Stimulated activated CD4-positive, alpha-beta T cell treated with anti-CD3 and anti-CD28 coated beads, Interleukin-15, amount 100 ng/mL, for 24 hours (primary cell): Measurements from ENCODE around the gene AKAP13.
A peak's percentile ranks its signal among the peaks of the same experiment; 100 is the strongest.
"Not testable (repeated sequence)": the region's sequence is repeated elsewhere in the genome, so short reads cannot be mapped to it uniquely, and the experiment has no call there.

Source experiments
- DNase-seq: peaks from one replicate; pipeline ENCODE4 v3.0.0-alpha.2; 2020

AKAP13 gene

DNA sequence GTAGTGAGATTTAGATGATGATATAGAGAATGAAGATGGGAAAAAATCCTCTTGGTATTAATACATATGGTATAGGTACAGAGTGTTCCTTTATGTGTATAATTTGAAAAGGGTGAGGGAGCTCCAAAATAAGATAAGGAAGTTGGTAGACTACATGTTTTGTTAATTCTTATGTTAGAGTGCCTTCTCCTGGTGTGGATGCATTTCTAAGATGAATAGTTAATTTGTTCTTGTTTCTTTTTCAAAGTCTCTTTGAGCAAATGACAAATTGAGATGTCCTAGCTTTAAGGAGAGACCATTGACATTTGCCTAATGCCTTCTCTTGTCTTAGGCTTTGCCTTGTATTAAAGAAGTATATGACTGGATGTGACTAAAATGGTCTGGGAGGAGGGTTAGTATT lies 34.1 kb downstream of the AKAP13 start:
- DNase-seq = no peak

- DNase-seq = no peak
These were observed 34.6 kb downstream of the AKAP13 start for GRCh38 chr15:85414991-85415390.

DNA sequence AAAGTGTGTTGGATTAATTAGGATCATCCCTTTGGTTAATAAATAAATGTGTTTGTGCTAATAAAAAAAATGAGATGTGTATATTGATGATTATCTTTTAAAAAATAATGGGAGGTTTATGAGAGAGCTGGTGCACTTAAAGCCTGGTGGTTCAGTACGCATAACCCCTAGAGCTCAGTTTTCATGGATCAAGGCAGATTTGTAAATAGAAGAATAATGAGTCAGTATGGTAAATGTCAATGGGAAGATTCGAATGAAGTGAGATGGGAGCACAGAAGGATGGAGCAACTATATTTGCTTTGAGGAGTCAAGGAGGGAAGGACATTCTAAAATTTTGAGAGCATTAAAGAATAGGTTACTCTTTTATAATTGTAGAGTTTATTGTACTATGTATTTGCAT lies 35.4 kb downstream of the AKAP13 start:
- DNase-seq = no peak

DNA sequence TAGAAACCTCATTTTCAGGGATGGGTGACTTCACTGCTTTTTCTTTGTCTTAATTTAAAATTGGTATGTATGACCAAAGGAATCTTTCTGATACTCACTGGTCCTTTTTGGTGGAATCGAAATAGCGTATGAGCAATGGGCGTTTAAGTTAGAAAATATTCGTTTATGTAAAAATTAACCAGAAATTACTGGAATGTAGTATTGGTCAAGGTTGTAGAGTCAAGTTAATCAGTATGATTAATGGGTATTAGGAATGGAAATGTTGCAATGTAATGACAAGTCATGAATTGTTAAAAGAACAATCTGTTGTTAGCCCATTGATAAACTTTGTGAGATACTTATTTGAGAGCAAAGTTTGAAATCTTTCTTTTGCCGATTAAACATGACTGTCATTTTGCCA lies 36.9 kb downstream of the AKAP13 start:
- no peak for DNase-seq

- no peak for DNase-seq
These were observed 38.8 kb downstream of the AKAP13 start for GRCh38 chr15:85419161-85419560.

DNA sequence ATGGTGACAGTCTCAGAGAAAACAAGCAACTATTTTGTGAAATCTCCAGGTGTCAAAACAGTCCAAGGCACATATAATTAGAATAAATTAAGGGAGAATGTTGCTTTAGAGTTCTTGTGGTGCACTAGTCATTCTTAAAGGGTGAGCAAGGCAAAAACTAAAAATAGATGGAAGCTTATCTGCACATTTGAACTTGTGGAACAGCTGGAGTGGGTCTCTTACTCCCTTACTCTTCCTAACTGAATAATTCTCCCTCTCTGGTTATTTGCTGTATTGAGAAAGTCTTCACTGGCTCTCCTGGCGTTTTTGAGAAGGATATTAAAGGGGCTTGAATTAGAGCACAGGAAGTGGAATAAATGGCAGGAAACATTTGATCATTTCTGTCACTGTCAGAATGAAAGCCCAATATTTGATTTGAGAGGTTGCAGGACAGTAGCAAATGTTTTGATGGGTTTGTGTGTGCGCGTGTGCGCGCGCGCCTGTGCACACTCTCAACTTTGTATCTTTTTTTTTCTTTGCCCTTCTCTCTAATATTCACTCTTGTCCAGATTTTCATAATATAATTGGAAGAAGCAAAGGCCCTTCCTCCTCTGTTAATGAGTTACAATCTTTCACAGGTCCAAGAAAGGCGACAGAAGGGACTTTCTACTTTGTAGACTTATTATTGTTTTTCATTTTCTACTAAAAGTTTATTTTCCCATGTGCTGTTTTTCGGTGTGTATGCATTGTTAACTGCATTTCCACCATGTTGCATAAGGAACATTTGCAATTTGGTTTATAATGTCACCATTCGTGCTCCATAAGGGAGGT lies 40.9 kb downstream of the AKAP13 start:
- no peak for DNase-seq

DNA sequence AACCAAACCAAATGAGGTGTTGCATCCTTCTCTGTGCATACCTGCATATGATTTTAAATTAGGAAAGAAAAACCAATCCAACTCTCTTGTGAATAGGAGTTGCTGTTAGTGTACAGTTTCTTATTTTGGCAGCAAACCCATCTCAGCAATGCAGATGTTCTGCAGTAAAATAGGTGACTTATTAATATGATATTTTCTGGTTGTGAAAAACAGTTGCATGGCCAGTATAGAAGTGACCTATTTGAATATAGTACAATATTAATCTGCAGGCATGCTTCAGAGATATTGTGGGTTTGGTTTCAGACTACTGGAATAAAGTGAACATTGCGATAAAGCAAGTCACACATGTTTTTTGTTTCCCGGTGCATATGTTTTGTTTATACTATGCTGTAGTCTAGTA lies 42.2 kb downstream of the AKAP13 start:
- no peak for DNase-seq

GRCh38 chr15:85423256-85423655 lies 42.9 kb downstream of the AKAP13 start:
- DNase-seq = no peak

DNA sequence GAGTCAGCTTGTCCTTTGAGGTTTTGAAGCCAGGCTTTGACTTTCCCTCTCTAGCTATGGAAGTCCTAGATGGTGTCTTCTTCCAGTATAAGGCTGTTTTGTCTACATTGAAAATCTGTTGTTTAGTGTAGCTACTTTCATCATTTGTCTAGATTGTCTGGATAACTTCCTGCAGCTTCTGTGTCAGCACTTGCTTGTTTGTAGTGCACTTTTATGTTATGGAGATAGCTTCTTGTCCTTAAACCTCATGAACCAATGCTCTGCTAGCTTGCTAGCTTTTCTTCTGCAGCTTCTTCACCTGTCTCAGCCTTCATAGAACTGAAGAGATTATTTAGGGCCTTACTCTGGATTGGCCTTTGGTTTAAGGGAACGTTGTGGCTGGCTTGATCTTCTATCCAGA lies 43.8 kb downstream of the AKAP13 start:
- DNase-seq = no peak

GRCh38 chr15:85426481-85426880 lies 46.1 kb downstream of the AKAP13 start:
- no peak for DNase-seq

- DNase-seq = no peak
These were observed 47.1 kb downstream of the AKAP13 start for GRCh38 chr15:85427286-85428028.

GRCh38 chr15:85429522-85429921 lies 49.1 kb downstream of the AKAP13 start:
- no peak for DNase-seq

- peak; percentile 42 for DNase-seq
These were observed 50.2 kb downstream of the AKAP13 start for GRCh38 chr15:85430406-85431204.

DNA sequence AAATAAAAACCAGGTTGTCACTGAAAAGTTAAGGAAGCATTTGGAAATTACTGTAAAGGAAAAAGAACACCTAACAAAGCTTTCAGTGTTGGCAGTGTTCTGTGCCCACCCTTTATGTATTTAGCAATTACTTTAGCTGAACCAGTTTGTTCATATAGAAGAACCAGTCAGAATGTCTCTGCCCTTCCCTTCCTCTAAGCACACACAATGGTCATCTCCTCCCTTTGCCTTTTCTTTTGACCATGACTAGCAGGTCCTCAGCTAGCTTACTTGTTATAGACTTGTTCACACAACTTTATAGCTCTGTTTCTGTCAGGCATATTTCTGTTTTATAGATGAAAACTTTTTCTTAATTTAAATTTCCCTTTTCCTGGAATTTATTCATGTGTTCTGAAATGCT lies 59.6 kb downstream of the AKAP13 start:
- no peak for DNase-seq

DNA sequence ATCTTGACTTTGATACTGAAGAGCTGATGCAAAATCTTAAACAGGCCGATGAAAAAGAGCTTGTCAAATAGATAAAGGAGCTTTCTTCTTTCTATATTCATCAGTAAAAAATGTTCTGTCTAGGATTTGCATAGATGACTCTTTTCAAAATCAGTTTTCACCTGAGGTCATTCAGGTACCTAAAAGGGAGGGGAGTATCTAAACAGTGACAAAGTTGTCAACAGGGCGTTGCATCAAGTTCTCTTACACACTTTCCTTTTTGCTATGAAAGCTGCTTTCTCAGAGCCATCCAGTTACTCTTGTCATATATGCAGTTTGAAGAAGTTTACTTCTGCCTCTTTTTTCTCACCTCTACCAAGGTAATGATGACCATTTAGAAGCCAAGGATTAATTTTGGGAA lies 60.0 kb downstream of the AKAP13 start:
- DNase-seq = no peak

GRCh38 chr15:85441854-85442253 lies 61.5 kb downstream of the AKAP13 start:
- not testable (repeated sequence) for DNase-seq

GRCh38 chr15:85443046-85443445 lies 62.6 kb downstream of the AKAP13 start:
- no peak for DNase-seq

GRCh38 chr15:85443593-85444087 lies 63.2 kb downstream of the AKAP13 start:
- DNase-seq = peak; percentile 44

GRCh38 chr15:85444122-85444745 lies 63.8 kb downstream of the AKAP13 start:
- no peak for DNase-seq

DNA sequence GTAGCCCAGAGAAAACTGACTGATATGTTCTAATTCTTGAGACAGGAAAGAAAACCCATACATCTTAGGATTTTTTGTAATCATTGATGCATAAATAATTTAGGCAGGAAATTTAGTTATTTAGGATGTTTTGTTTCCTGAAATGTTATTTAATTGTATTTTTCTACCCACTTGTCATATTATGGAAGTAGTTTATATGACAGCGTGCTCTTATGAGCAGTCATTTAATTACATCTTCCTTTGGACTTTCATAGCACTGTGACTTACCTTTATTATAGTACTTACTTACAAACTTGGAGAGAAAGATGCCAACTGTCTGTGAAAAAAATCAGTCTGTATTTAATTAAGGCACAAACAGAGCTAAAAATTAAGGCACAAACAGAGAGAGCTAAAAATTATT lies 65.0 kb downstream of the AKAP13 start:
- DNase-seq = no peak

DNA sequence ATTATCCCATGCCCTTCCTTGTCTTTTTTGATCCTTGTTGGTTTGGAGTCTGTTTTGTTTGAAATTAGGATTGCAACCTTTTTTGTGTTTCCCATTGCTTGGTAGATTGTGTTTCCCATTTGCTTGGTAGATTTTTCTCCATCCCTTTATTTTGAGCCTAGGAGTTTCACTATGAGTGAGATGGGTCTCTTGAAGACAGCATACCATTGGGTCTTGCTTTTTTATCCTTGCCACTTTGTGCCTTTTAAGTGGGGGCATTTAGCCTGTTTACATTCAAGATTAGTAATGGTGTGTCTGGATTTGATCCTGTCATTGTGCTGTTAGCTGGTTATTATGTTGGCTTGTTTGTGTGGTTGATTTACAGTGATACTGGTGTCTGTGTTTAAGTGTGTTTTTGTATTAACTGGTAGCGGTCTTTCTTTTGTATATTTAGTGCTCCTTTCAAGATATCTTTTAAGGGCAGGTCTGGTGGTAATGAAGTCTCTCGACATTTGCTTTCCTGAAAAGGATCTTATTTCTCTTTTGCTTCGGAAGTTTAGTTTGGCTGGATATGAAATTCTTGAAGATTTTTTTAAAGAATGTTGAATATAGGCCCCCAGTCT lies 70.8 kb downstream of the AKAP13 start:
- DNase-seq = no peak

DNA sequence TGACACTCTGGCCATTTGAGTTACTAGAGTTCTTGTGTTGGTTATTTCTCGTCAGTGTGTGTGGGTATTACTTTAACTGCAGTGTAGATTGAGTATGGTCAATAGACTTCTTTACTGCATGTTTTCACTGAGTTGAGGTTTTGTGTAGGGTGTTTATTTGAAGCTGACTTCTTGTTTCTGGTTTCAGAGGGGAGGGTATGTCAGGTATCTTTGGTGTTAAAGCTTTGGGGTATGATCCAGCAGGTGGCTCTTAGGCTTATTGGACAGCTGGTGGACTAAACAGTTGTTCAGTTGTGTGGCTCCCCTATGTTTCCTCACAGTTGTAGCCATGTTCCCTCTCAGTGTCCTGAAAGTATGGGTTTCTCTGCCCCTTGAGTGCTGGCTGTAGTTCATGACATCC lies 72.0 kb downstream of the AKAP13 start:
- DNase-seq = no peak
